Retinal pigment epithelial cell (primary cell): ENCODE measurements around the gene ORC5.
A peak's percentile ranks its signal among the peaks of the same experiment; 100 is the strongest.

Source experiments
- DNase-seq: peaks from one replicate; pipeline ENCODE4 v3.0.0-alpha.2; 2010; ENCODE audit warnings: low read depth
- H3K4me3 ChIP-seq: 2 replicates; pipeline ENCODE4 v1.5.1; 2011; ENCODE audit warnings: mild to moderate bottlenecking, low read length, control low read depth, moderate library complexity
- TF ChIP-seq, protein P1 (sequence below): conservative IDR thresholded peaks from 2 replicates; pipeline ENCODE4 v1.5.1; 2011; ENCODE audit warnings: low read depth, low read length, control low read depth, inconsistent platforms

ORC5 gene

DNA sequence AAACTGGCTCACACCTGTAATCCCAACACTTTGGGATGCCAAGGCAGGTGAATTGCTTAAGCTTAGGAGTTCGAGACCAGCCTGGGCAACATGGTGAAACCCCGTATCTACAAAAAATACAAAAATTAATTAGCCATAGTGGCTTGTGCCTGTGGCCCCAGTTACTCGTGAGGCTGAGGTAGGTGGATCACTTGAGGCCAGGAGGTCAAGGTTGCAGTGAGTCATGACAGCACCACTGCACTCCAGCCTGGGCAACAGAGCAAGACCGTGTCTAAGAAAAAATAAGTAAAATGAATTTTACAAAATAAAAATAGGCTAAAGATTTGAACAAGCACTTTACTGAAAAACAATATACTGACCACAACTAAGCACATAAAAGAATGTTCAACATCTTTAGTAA, 9.8 kb upstream of the ORC5 start:
- no peak for DNase-seq
- no peak overlapping the region for H3K4me3 ChIP-seq
- TF ChIP-seq, protein P1, sequence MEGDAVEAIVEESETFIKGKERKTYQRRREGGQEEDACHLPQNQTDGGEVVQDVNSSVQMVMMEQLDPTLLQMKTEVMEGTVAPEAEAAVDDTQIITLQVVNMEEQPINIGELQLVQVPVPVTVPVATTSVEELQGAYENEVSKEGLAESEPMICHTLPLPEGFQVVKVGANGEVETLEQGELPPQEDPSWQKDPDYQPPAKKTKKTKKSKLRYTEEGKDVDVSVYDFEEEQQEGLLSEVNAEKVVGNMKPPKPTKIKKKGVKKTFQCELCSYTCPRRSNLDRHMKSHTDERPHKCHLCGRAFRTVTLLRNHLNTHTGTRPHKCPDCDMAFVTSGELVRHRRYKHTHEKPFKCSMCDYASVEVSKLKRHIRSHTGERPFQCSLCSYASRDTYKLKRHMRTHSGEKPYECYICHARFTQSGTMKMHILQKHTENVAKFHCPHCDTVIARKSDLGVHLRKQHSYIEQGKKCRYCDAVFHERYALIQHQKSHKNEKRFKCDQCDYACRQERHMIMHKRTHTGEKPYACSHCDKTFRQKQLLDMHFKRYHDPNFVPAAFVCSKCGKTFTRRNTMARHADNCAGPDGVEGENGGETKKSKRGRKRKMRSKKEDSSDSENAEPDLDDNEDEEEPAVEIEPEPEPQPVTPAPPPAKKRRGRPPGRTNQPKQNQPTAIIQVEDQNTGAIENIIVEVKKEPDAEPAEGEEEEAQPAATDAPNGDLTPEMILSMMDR, result no peak

DNA sequence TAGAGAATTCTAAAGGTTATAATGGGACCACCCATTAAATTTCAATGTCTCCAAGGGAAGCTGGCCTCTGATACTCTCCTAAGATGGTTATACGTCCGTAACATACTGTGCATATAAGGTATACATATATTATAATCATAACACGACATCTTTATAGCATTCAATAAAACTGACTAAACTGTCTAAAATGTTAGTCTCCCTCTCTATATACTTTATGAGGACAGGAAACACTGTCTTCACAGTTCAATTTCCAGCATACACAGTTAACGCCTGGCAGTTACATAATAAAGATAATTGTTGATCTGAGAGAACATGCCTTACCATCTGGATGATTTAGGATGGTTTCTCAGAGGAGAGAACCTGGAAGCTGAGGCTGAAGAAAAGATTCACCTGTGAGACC, 1.2 kb upstream of the ORC5 start:
- TF ChIP-seq, protein P1, result no peak
- H3K4me3 ChIP-seq, result no peak overlapping the region
- no peak for DNase-seq

DNA sequence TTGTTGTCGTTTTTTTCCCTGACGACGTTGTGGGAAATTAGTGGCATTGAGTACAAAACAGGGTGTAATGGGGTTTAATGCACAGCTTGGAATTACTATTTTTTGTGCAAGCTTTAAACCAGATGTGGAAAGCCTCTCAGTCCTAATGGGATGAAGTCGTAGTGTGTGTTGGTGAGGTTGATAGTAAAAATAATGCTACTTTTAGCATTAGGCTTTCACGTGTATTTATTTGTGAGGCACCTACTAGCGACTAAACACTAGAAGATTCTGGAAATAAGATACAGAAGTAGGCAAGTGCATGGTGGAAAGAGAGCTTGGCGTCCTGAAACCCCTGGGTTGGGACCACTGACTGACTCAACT, 588 bp upstream of the ORC5 start:
- TF ChIP-seq, protein P1, result no peak

DNA sequence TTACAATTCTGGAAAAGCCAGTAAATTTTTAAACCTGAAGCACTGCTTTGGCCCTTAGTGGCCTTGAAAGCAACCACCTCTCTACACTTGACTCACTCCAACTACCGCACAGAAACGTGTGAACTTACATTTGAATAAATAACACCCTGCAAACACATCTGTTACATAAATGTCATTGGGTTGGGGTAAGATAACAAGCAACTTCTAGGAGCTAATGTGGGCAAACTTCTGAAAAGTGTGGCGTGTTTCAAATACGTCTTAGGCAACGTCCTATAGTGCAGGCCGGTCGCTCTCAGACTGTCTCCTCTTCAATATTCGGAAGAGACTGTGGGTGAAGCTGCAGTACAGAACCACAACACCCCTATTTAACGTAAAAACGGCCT, 474 bp downstream of the ORC5 start:
- peak overlapping the region; percentile 99 for H3K4me3 ChIP-seq
- no peak for DNase-seq
- TF ChIP-seq, protein P1, result no peak

More for the DNA sequence above, 588 bp upstream of the ORC5 start:
- no peak for DNase-seq
- H3K4me3 ChIP-seq, result peak overlapping the region; percentile 99

DNA sequence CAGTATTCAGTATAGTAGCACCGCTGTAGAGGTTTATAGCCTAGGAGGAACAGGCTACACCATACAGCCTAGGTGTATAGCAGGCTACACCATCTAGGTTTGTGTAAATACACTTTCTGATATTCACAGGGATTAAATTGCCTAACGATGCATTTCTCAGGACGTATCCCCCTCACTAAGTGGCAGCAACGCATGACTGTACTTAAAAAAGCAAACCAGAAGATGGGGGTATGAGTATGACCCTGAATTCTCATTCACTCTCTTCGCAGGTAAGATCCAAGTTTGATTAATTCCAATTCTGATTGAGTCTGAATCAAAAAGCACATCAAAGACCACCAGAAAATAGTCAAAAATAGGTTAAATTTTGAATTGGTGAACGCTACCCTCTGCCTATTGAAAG, 972 bp downstream of the ORC5 start:
- TF ChIP-seq, protein P1, result no peak
- DNase-seq, result no peak
- peak overlapping the region; percentile 99 for H3K4me3 ChIP-seq

DNA sequence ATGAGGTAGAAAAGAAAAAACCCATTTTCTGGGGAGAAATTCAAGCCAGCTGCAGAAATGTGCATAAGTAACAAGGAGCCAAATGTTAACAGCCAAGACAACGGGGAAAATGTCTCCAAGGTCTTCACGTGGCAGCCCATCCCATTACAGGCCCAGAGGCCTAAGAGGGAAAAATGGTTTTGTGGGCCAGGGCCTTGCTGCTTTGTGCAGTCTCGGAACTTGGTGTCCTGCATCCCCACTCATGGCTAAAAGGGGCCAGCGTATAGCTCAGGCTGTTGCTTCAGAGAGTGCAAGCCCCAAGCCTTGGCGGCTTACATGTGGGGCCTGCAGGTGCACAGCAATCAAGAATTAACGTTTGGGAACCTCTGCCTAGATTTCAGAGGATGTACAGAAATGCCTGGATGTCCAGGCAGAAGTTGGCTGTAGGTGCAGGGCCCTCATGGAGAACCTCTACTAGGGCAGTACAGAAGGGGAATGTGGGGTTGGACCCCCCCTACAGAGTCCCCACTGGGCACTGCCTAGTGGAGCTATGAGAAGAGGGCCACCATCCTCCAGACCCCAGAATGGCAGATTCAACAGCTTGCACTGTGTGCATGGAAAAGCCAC, 9.0 kb downstream of the ORC5 start:
- DNase-seq, result no peak
- H3K4me3 ChIP-seq, result no peak overlapping the region
- TF ChIP-seq, protein P1, result no peak

DNA sequence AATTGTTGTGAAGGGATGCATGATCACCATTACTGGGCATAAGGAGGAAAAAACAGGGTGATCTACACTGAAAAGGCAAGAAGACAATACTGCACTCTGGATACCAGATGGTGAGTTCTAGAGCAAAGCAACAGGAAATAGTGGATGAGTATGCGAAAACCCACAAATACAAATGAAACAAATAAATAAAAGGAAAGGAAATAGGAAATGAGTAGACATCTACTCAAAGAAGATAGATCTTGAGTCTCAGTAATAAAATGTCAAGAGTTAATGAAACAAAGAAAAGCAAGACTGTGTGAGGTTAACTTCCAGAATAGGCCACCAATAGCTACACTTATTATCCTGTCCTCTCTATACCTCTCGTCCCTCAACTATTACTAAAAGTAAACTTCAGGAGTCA, 11.7 kb downstream of the ORC5 start:
- TF ChIP-seq, protein P1, result no peak
- H3K4me3 ChIP-seq, result no peak overlapping the region
- DNase-seq, result no peak
